GM19452 (cell line): Measurements from ENCODE around the gene SCARB1.

Experiments used
- ATAC-seq: cut with Tn5 transposase; IDR thresholded peaks from one replicate; pipeline ENCODE4 v1.9.1; 2021; ENCODE audit not compliant: unreplicated experiment

Gene SCARB1

GRCh38 chr12:124762791-124763593, 100.7 kb downstream of the SCARB1 start:
- no peak for ATAC-seq

GRCh38 chr12:124762384-124762783, 101.3 kb downstream of the SCARB1 start:
- no peak for ATAC-seq

- ATAC-seq = no peak
Measured at GRCh38 chr12:124761871-124762270, 101.8 kb downstream of the SCARB1 start.

DNA sequence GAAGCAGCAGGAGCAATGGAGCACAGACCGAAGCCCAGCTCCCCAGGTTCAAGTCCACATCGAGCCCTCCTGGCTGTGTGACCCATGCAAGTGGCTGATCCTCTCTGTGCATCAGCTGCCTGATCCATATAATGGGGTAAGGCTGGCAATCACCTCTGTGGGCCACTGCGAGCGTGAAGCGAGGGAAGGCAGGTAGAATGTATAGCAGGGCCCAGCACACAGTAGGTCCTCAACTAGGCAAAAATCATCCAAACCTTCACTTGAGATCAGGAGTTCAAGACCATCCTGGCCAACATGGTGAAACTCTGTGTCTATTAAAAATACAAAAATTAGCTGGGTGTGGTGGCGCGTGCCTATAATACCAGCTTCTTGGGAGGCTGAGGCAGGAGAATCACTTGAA, 102.6 kb downstream of the SCARB1 start:
- no peak for ATAC-seq

- no peak for ATAC-seq
Measured at GRCh38 chr12:124760560-124760959, 103.1 kb downstream of the SCARB1 start.

DNA sequence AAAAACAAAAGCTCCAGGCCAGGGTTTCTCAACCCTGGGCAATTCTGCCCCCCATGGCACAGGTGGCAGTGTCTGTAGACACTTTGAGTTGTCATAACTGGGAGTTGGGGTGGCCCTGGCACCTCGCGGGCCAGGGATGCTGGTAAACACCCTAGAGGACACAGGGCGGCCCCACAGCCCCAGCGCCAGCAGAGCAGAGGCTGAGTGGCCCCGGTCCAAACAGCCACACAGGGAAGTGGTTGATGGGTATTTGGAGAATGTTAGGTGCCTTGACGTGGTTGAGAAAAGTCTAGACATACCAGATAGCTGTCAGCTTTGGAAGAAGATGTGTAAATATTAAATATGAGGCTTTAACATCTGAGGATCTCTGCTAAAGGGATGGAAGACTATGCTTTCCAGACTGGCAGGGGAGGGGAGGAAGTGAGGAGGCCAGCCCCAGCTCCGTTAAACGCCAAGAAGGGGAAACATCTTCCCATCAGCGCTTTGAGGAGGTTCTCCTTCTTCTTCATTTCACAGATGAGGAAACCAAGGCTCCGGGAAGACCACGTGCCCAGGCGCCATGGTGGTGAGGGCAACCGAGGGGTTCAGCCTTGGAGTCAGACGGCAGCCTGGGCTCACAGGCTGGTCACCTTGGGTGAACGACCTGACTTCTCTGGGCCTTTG, 103.7 kb downstream of the SCARB1 start:
- no peak for ATAC-seq

DNA sequence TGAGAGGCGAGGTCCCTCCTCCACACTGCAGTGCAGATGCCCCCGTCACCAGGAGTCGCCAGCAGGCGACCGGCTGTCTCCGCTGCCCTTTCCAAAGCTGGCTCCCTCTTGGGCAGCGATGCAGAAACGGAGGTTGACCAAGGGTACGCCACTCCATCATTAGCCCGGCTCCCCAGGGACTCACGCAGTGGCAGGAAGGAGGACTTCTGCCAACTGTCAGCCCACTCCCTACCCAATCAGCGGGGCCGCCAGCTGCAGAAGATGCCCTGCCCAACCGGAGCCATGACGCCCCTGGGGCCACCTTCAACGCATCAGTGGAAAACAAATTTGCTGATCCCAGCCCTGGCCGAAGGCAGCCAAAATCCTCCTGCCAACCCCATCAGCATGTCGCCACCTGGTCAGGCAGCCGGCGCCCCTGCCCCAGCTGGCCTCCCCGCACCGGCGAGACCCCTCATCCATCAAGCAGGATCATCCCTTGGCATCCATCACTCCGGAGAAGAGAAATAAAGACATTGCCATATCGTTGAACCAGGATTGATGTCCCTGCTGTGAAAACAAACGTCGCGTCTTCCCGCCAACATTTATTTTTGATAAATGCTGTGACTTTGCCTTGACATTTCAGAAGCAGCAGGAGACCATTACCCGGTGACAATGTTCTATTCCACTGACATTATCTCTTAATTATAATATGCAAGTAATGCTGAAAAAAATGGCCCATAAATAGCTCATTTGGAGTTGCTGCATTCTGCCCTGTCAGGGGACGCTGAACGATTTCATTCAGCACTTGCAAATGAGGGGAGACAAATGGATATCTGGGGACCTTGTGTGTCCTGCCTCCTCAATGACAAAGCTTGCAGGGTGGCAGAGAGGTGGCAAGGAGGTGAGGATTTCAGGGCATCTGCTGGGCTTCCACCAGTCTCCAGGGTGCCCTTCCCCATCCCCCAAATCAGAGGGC, 105.1 kb downstream of the SCARB1 start:
- no peak for ATAC-seq

GRCh38 chr12:124757329-124757728, 106.3 kb downstream of the SCARB1 start:
- ATAC-seq = no peak

DNA sequence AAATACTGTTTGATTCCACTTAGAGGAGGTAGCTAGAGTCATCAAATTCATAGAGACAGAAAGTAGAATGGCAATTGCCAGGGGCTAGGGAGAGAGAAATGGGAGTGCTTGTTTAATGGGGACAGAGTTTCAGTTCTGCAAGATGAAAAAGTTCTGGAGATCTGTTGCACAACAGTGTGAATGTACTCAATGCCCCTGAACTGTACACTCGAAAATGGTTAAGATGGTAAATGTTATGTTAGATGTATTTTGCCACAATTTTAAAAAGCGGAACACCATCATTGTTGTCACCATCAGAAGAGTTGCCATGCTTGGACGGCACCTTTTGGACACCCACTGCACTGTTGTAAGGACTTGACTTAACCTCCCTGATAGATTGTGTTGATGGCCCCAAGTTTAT, 106.9 kb downstream of the SCARB1 start:
- no peak for ATAC-seq

- no peak for ATAC-seq
Measured at GRCh38 chr12:124756166-124756565, 107.5 kb downstream of the SCARB1 start.

- ATAC-seq = no peak
Measured at GRCh38 chr12:124755801-124756148, 107.9 kb downstream of the SCARB1 start.

GRCh38 chr12:124754949-124755800, 108.5 kb downstream of the SCARB1 start:
- no peak for ATAC-seq

- no peak for ATAC-seq
Measured at GRCh38 chr12:124754491-124754890, 109.2 kb downstream of the SCARB1 start.

GRCh38 chr12:124753993-124754392, 109.7 kb downstream of the SCARB1 start:
- ATAC-seq = no peak

DNA sequence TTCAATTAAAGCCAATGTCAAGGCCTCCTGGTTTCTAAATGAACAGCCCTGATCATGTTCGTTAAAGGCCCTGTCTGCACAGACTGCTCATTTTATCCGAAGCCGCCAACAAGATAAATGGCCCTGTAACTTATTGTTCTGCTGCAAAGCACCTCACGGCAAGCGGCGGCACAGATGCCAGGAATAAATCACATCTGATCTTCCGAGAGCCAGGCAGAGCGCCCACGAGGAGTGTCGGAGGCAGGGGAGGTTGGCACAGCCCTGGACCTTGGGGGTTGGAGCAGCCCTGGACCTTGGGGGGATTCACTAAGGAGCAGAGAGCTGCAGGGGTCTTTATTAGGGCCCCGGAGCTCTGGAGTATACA, 110.5 kb downstream of the SCARB1 start:
- ATAC-seq = no peak

GRCh38 chr12:124752437-124753227, 111.0 kb downstream of the SCARB1 start:
- ATAC-seq = no peak

DNA sequence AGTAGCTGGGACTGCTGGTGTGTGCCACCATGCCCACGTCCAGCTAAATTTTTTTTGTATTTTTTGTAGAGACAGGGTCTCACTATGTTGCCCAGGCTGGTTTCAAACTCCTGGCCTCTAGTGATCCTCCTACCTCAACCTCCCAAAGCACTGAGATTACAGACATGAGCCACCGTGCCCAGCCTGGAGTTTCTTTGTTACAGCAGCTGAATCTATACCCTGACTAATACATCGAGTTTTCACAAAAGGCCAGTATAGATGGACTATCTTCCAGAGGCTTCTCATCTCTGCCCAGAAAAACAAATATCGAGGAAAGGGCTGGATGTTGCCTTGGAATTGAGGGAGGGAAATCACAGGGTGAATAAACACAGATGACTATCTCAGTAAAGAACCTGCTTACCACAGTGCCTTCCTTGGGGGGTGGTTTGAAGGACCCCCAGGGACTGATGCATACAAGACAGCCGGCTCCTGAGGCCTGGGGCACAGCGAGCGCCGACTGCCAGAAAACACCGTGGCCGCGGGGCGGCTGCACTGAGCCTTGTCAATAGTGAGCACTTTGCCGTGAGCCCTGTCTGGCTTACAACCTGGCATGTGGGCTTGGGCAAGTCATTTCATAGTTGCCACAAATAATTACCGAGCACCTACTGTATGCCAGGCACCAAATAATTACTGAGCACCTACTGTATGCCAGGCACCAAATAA, 111.9 kb downstream of the SCARB1 start:
- ATAC-seq = no peak

DNA sequence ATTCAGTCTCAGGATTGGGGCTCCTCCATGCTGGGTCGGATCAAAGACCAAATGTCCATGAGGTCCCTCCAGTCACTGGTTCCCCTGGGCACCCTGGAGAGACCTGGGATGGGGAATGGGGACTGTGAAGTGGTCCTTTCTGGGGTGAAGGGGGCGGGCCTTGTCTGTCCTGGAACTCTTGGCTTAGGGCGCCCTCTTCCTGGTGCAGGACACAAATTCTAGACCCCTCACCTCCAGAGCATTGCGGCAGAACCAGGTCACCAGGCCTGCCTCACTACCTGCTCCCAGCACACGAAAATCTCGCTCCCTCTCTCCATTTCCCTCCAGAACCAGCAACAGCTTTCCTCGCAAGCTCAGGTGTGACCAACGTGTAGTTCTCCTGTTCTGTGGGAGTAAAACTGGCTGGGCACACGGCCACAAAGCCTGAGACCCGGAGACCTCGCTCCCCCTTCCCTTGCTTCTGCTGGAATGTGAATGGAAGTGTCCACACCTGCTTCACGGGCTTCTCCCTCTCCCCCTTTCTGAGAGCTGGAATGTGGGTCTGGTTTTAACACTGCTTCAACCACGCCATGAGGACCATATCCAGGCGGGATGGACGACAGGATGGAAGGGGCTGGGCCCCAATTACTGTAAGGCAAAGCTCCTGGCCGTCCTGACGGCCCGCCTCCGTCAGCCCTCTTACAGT, 112.7 kb downstream of the SCARB1 start:
- no peak for ATAC-seq
